ENCODE measurements around the gene FARP1.
"Not testable (repeated sequence)": the region's sequence is repeated elsewhere in the genome, so short reads cannot be mapped to it uniquely, and the experiment has no call there.

The FARP1 gene

DNA sequence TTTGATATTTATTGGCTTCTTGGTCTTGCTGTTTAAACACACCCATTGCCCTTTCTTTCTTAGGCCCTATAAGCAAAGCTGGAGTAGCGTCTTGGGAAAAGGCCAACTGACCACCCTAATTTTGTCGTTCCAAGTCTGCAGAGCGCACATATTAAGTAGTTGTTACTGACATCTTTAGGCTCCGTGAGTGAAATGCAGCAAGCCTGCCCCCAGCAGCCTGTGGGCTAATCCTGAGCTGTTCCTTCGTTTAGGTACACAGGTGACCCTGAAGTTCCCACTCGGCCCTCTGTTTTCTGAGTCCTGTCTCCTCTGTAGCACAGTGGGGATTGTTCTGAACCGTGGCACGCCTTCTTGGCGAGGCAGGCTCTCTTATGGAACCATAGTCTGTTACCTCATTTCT lies 263.5 kb downstream of the FARP1 start:
- DNase-seq: no peak

DNA sequence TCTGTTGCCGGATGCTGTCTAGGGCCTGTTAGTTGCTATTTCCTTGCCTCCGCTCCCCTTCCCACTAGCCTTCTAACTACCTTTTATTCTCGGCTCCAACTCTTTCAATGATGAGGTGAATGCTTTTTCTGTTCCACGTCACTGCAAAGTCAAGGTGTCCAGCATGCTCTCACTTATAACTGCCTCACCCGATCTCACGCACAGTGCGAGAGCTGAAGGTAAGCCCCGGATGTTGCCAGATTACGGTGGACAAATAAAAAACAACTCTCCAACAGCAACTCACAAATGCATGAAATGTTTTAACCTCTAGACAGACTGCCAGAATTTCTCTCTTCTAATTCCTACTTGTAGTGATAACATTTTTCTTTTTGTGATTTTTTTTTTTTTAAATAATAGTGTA lies 264.1 kb downstream of the FARP1 start:
- DNase-seq: no peak

DNA sequence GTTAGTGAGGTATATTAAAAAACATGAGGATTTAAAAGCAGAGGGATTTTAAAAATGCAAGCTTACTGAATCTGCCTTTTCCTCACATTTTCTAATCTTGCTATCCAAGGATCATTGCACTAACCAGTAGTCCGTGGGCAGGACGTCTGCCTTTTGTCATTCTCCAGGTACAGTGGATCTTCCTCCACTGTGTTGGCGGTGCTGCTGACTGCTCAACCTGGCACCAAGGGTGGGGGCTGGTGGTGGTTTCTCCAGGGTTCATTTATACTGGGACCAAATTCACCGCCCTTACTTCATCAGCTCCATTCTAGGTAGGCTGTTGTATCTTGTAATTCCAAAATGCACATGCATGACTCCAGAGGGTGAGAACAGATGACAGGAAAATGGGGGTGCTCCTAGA lies 264.7 kb downstream of the FARP1 start:
- no peak for DNase-seq

DNA sequence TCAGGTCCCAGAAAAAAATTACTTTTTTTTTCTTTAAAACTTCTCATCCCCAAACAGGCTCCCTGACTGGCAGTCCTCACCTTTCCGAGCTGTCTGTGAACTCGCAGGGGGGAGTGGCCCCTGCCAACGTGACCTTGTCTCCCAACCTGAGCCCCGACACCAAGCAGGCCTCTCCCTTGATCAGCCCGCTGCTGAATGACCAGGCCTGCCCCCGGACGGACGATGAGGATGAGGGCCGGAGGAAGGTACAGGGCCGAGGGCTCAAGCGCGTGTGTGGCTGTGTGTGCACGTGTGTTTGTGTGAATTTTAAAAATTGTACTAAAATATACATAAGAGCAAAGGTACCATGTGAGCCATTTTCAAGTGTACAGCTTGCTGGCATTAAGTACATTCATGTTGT lies 266.4 kb downstream of the FARP1 start:
- no peak for DNase-seq

DNA sequence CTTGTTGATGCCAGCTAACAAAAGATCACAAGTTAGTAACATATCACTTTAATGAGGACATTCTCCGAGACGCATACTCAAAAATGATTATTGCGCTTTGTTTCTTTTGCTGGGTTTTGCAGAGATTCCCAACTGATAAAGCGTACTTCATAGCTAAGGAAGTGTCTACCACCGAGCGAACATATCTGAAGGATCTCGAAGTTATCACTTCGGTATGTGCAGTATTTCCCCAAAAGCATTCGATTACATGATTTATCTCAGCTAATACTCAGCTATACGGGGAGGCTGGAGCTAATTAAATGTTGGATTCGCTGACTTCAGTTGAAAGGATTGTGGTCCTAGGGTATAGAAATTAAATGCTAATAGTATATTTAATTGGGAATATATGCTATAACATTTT lies 267.7 kb downstream of the FARP1 start:
- no peak for DNase-seq

DNA sequence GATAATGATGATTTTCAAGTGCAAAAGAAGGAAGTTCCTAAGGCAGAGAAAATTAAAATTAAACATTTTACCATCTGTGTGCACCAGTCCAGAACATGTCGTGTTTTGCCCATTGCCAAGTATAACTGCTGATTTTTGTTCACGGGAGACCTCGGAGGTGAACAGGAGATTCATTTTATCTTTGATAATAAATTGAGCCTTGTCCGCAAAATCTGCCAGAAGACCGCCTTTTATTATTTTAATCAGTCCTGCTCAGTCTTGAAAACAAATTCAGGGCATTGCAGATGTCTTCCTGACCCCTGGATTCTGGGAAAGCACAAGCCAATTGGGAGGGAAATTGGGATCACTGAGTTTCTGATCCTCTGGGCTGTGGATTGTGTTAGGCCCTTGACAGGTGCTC lies 268.1 kb downstream of the FARP1 start:
- DNase-seq: no peak

DNA sequence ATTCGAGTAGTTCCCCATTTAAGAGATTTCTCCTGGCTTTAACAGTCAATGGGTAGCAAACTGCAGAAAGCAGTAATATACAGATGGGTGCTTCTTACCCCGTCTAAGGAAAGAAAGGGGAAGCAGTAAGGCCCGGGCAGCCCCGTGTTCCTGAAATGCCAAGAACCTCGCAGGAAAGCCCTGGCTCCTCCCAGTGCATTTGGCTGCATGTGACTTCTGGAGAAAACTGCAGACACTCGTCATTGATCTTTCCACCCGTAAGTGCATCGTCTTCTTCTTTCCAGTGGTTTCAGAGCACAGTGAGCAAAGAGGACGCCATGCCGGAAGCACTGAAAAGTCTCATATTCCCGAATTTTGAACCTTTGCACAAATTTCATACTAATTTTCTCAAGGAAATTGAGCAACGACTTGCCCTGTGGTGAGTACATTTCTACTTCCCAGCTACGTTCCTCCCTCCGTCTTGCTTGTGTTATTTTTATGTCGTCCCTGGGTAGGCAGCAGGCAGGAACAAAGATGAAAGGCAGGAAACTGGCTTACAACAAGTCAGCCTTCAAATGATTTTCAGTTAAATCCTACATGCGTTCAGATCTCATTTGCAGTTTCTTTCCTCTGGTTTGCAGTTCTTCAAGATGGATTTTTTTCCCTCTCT lies 268.8 kb downstream of the FARP1 start:
- DNase-seq: no peak

DNA sequence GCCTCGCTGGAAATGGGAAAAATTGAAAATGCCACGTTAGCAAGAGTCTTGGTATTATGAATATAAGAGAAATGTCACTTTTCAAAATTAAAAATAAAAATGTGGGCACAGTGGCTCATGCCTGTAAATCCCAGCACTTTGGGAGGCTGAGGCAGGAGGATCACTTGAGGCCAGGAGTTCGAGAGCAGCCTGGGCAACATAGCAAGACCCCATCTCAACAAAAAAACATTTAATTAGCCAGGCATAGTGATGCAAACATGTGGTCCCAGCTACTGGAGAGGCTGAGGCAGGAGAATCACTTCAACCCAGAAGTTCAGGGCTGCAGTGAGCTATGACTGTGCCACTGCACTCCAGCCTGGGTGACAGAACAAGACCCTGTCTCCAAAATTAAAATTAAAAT lies 270.4 kb downstream of the FARP1 start:
- DNase-seq: not testable (repeated sequence)

DNA sequence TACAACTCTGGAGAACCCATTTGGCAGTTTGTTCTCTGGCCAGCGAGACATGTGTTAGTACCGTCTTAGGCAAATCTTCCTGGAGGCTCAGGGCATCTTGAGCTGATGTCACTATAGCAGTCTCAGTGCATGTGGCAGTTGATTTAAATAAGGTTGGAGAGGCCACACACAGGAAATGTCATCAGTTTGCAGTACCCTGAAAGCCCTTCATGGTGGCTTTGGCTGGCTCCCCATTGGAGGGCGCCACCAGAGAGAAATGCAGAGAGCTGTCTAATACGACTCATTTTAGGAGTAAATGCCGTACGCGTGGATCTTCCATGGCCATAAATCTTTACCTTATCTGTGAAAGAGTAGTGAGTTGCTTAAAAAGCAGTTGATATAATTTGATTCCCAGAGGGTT lies 270.9 kb downstream of the FARP1 start:
- DNase-seq: no peak

DNA sequence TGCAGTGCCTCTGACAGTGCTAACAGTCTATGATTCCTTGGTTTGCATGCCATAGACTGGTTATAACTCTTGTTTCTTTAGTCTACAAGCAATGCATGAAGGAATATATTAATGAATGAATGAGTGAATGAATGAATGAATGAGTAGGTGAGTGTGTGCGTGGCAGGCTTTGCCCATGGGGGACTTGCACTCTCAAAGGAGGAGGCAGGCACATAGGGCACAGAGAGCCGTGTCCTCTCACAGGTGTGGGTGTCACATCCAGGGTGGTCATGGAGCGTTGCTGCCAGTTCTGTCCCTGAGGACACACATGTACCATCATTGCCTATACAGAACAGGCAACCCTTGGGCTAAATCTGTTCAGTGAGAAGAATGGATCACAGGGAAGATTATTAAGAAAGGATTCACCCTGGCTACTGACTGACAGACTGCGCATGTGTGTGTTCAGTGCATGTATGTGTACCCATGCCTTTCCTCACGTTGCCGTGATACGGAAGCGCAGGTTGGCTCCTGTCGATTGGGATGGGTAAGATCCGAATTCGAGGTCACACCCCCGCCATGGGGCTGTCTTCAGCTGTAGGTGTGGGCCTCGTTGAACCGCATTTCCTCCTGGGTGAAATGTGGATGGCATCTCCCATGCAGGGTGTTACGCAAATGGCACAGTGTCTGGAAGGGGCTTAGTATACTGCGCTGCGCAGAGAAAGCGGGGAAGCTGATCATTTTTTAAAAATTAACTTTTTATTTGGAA lies 272.6 kb downstream of the FARP1 start:
- no peak for DNase-seq

DNA sequence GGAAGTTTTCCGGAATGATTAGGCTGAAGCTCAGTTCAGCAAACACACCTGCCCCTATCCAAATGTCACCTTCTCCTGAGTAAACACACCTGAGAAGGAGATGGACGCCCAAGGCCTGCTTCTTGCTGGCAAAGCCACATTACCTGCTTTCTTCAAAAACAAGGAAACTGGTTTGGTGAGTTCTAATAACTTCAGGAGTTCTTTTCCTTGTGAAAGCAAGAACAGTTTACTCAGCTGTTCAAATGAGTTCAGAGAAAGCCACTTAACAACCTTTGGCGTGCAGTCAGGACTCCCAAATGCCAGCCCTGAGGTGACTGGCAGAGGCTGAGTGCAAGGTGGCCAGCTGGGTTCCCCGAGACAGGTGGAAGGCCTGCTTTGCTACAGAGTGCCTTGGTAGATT lies 273.5 kb downstream of the FARP1 start:
- no peak for DNase-seq

DNA sequence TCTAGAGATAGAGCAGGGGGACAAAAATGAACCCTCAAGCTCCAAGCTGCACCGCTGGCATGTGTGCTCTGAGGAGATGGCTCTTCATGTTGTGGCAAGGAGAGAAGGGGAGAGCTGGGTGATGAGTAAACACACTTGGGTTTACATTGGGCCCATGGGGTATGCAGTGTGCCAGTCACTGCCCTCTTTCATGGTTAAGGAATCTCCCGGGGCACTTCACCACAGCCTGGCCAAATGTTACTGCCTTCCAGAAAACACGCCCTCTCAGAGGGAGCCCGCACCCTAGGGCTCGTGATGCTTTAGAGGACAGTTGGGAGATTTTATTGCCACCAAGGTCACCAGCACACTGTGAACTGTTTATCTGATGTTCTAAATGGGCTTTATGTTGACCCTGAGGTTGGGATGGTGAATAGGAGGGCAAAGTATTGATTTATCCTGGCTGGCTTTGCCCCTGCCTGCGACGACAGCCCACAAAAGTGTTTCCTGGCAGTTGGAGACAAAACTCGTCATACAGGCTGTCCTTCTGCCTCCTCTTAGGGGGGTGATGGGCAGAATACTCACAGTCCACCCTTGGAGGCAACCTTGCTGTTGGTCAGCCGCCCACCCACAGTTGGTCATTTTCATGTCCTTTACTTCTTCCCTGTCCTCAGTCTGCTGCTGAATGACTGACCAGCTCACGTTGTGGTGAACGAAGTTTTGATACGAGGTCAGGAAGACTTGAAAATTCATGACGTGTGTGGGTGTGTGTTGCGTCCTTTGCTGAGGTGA lies 277.1 kb downstream of the FARP1 start:
- no peak for DNase-seq

DNA sequence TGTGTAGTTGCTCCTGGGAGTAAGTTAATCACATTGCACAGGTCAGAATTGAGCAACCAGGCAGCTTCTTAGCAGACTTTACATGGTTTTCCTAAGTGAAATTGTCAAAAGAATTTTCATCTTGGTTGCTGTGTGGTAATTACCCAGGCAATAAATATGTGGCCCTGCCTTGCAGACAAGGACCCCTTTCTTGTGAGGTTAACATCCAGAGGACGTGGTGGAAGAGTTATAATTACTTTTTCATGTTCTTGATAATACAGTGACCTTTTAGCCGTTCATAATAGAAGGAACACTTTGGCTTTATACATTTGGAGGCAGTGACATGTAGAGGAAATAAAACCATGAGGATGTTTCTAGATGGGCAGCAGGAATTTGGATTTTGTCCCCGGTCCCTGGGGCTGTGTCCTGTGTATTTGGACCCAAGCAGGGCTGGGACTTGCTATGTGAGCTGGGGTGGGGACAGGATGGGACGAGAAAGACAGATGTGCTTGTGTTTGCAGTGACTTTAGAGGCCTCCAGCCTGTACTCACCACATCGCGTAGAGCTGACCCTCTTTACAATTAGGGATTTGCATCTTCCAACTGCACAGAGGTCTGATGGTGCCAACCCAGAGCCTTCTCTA lies 277.8 kb downstream of the FARP1 start:
- DNase-seq: no peak

DNA sequence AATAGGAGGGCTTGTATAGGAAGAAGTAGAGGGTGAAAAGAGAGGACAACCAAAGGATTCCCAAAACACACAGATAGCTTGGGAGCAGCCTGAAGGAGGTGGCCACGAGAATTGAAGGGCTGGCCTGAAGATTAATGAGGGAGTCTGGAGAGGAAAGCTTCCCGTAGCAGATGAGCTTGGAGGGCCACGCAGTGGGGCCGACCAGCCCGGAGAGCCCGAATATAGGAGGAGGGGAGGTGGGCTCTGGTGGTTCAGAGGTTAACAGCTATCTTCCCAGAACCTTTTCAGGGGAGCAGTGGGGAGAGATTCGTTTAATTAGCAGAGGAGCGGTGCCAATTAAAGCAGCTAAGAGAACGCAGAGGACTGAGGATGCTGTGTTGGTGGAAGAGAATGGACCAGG lies 279.2 kb downstream of the FARP1 start:
- DNase-seq: no peak

DNA sequence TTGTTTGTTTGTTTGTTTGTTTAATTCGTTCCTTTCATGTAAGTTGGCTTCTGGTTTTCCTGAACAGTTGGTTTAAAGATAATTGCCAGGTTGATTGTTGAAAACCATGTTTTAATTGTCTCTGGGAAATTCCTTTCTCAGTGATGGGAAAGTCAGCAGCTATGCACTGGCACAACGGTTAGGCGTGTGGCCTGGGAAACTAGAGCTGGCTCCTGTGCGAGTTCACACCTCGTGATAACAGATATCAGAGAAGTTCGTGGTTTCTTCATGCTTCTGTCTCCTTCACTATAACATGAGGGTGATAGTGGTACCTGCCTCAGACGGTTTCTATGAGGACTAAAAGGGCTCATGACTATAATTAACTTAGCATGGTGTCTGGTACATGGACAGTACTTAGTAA lies 280.5 kb downstream of the FARP1 start:
- DNase-seq: no peak

DNA sequence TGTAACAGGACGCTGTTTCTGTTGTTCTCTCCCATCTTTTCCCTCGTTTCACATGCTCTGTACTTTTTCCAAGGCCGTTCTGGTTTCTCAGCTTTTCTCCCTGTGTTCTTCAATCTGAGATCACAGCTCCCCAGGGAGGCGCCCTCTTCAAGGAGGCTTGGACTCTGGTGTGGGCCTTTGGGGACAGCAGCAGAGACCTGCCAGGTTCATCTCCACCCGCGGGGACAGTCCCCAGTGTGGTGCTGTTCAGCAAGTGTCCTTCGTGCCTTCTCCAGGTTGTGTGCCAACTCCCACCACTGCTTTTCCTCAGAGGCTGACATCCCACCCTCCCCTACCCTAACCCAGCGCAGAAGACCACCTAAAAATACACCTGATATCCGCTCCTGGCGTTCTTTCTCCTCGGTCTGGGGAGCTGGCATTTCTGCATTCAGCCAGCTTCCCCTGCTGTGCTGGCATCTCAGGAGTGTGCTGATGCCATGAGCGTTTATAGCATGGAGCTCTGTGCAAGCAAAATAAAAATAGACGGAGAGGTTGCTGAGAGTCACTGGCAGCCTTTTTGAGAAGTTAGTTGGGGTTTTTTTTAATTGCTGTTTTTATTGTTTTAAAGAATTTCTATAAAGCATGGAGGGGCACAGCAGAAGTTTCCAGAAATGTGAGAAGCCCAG lies 284.6 kb downstream of the FARP1 start:
- DNase-seq: no peak

DNA sequence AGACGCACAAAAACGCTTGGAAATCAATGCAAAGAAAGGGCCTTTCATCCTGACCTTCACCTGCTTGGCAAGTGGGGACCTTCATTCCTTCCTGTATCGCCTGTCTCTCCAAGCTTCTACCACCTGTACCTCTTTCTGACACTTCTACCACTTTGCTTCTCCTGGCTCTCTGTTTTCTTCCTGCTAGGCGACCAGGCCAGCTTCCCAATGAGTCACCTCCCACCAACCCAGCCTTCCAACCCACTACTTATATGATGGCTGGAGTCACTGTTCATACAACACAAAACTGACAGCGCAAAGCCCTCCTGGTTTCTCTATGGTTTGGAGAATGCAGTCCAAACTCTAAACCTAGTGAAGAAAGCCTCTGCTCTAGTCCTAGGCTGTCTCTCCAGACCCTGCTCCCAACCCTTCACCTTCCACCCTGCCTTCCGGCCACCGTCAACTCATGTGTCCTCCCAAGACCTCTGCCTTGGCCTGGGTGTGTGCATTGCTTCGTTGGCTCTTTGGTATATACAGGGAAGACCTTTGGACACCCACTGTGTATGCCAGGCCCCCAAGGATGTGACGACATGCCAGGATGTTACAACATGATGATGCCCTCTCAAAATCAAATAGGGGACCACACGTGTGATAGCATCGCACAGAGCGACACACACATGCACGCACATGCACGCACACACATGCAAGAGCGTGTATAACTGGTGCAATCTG lies 285.5 kb downstream of the FARP1 start:
- DNase-seq: no peak

DNA sequence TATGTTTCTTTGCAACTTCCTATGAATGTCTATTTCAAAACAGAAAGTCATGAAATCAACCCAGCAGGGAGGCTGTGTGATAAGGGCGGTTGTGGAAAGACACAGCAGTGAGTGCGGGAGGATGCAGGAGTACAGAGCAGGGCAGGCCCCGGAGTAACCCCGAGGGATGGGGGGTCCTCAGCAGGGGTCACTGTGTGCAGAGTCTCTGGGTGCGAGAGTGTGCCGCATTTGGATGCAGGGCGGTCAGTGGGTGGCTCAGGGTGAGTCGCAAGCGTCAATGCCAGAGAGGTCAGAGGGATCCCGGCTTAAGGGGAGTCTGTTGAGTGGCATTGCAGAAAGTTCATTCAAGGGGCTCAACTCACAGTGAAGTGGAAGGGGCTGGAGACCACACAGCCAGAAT lies 286.2 kb downstream of the FARP1 start:
- no peak for DNase-seq

DNA sequence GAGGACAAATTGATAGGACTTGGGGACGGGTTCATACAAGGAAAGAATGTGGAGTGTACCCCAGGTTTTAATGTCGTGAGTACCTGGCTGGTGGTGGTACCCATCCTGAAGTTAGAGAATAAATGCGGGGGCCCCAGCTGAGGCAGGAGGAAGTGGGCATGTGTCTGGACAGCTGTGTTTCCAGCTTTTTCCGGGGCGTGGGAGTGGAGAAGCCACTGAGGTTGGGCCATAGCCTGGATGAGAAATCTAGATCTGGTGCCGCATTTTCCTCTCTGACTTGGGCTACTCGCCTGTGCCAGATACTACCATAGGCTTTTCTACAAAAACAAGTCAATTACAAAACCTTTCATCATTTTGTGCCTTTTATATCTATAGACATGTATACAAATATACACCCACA lies 286.6 kb downstream of the FARP1 start:
- DNase-seq: no peak

DNA sequence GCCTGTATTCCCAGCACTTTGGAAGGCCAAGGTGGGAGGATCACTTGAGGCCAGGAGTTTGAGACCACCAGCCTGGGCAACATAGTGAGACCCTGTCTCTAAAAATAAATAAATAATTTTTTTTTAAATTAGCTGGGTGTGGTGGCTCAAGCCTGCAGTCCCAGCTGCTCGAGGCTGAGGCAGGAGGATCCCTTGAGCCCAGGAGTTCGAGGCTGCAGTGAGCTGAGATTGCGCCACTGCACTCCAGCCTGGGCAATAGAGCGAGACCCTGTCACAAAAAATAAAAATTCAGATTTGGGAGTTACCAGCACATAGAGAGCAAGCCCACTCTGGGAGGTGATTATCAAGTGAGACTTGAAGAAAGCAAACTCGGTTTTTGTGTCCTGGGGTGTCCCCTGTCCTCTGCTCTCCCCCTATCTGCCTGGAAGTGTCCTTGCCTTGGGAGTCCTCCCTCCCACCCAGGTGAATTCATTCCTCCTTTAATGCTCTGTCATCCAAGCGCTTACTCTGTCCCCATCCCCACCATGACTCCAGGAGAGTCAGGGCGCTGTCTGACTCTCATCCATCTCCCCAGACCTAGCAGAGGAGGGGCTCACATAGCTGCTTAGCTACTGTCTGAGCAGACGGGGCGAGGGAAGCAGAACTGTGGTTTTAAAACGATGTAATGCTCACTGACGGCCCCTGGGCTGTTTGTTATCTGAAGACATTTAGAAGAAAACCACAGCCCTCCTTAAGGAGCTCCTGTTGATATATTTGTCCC lies 287.3 kb downstream of the FARP1 start:
- DNase-seq: no peak

DNA sequence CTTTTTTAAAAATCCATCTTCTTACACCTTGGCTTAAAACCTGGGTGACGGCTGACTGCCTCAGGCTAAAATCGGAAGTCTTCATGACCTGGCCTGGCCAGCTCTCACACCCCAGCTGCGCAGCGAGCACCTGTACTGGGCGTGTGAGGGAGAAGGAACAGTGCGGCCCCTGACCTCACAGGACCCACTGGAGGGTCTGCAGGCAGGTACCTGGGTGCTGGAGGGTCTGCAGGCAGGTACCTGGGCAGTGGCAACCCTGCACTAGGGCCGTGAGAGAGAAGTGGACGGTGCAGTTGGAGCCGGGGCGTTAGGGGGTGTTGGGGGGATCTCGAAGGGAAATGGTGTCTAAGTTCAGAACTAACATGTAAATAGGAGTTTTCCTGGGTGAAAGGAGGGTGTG lies 289.7 kb downstream of the FARP1 start:
- DNase-seq: no peak

DNA sequence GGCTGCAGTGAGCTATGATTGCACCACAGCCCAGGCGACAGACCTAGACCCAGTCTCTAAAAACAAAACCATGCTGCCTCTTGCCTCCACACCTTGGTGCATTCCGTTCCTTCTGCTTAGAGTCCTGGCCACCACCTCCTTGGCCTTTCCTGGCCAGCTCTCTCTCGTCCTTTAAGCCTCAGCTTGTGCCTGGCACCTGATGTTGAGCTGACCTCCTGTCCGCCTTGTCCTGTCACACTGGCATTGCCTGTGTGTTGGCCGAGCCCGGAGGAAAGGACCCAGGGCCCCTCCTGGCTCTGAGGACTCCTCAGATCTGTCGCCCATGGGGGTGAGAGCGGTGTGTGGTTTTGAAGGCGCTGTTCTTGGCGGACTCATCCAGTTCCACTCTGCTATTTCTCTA lies 290.8 kb downstream of the FARP1 start:
- DNase-seq: no peak
